ENCODE data around the gene PDCD1LG2.

The PDCD1LG2 gene

DNA sequence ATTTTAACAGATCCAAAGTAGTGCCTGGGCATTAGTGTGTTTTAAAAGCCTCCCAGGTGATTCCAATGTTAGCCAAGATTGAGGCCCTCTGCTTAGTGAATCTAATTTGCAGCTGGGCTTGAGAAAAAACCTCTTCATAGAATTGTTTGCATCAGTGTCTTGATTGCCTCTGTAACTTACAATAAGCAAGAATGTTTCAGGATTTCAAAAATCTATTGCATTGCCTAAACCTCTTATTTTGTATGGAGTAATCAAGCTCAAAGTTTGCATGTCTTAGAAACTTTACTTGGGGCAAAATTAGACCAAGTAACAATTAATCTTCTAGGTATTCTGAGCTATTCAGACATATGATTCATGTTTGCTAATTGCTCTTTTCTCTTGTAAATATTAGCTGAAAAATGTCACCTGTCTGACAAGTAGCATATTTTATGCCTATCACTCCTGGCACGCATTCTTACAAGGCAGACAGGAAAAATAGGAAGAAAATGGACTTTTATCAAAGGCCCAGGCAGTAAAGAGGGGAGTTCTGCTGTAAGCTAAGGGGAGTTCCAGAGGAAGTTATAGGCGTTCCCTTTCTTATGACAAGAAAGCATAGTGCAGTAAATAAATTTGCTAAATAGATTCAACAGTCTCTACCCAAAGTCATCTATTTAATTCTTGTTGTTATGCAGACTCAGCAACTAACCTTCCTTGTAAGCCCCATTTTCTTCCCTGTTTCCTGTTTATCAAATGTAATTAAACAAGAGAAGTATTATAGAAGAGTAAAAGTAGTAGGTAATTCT lies 21.0 kb downstream of the PDCD1LG2 start:
- no peak for DNase-seq (ENCODE audit: low spot score)

DNA sequence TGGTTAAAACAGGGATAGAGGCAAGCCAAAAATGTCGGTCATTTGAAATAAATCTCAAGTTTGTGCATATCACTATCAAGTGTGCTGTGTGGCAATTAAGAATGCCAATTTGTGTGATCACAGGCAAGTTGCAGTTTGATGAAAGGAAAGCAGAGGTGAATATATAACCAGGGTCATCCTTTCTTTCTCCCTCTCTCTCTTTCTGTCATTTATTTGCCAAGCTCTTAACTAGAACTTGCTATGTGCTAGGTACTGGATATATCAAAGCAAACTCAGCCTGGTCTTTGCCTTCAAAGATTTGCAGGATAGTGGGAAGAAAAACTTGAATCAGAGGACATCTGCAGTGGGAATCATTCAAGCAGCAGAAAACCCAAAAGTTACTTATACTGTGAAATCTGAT lies 22.0 kb downstream of the PDCD1LG2 start:
- DNase-seq (ENCODE audit: low spot score) = no peak

DNA sequence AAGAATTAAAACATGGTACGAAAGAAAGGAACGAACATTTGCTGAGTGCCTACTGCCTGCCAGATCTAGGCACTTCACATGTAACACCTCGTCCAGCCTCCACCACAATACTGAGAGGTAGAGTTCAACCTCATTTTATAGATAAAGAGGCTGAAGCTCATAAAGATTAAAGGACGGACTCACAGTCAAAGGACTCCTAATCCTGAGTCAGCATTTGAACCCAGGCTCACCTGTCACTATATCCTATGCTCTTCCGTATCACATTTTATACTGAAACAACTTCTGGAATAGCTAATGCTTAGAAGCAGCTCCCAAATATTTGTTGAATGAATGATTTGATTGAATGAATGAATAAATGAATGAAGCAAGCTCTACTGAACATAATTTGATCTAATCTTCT lies 22.5 kb downstream of the PDCD1LG2 start:
- no peak for DNase-seq (ENCODE audit: low spot score)

GRCh38 chr9:5536684-5537083 lies 26.4 kb downstream of the PDCD1LG2 start:
- DNase-seq (ENCODE audit: low spot score) = no peak

- DNase-seq (ENCODE audit: low spot score) = no peak
Measured at GRCh38 chr9:5543875-5544702, 33.8 kb downstream of the PDCD1LG2 start.

DNA sequence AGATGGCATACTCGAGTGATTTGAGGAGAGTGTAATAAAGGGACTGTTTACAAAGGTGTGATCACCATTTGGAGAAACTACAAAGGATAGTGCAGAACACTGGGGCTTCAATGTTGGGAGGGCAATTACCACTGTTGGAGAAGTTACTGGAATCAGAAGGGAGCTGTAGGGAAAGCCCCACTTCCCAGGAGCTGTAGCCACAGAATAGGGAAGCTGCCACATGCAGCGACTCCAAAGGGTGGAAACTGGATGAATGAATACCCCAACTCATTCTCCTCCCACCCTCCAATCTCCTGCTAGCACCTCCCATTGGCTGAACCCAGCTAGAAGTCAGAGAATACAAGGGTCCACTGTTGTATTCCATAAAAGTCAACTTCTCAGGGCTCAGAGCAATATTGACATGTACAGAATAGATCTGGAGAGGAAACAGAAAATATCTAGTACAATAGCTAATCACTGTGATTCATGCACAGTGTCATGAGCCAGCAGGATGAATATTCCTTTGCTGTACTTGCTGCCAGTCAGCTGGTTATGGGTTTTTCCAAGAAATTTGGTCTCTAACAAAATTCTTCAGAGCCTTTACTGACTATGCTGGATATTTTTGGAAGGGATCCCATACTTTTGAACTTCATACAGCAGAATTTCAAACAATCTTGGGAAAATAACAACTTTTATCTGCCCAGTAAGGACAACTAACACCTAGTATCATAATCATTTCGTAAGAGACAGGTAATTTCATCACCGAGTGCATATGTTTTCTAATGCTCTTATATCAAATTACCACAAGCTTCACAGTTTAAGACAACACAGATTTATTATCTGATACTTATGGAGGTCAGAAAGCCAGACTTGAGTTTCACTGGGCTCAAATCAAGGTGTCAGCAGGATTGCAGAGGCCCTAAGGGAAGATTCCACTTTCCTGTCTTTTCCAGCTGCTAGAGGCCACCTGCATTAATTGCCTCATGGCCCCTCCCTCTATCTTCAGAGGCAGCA lies 39.6 kb downstream of the PDCD1LG2 start:
- DNase-seq (ENCODE audit: low spot score) = no peak

GRCh38 chr9:5551368-5552150 lies 41.2 kb downstream of the PDCD1LG2 start:
- DNase-seq (ENCODE audit: low spot score) = no peak

GRCh38 chr9:5552301-5552700 lies 42.0 kb downstream of the PDCD1LG2 start:
- DNase-seq (ENCODE audit: low spot score) = no peak

DNA sequence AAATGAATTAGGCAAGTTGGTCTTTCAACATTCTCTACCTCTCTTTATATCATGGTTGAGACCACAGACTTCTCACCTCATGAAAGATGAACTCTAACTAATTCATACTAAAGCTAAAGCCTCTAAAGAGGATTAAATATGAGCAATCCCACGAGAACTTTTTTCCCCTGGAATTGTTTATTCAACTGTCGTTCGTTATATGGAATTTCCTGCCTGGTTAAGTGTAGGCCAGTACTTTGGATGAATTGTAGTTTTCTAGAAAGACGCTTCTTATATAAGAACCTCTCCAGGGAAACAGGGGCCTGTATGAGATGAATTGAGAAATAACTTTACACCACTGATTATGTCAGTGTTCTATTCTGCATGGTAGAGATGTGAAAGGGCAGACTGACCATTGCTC lies 42.9 kb downstream of the PDCD1LG2 start:
- DNase-seq (ENCODE audit: low spot score) = no peak

DNA sequence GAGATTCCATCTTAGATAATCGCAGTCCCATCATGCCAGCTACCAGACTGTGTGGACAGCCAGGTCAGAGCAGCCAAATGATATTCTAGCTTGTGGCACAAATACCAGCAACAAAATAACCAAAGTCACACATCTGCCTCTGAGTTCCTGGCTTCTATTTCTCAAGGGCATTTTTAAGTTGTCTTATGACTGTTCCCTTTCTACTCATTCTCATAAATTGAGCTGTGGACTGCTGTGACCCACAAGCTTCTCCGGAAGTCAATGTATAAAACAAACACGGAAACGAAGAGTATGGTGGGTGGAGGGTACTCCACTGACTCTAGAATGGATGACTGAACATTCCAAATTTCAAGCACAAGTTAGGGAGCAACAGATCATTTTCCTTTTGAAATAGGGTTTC lies 43.9 kb downstream of the PDCD1LG2 start:
- DNase-seq (ENCODE audit: low spot score) = no peak

DNA sequence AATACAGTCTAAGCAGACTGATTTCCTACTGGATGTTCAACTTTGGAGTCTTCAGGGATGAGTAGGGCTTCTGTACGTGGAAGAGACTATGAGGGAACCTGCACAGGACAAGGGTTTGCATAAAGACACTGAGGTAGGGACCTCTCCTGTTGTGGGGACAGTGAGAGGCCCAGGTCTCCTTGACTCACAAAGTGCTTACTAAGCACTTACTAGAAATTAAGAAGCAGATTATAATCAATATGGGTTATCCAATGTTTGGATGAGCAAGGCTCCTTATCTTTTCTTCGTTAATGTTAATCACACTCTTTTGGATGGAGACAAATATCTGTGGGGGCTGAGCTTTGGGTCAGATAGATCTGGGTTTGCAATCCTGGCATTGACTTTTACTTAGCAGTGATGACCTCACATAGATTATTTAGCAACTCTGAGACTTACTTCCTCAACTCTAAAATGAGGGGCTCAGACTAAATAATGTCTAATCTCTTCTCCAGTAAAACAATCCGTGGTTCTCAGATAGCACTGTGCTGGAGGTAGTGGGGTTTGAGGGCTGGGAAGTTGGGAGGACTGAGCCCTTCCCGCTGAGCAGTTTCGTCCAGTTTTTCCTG lies 45.9 kb downstream of the PDCD1LG2 start:
- no peak for DNase-seq (ENCODE audit: low spot score)

GRCh38 chr9:5557606-5558587 lies 47.6 kb downstream of the PDCD1LG2 start:
- no peak for DNase-seq (ENCODE audit: low spot score)

DNA sequence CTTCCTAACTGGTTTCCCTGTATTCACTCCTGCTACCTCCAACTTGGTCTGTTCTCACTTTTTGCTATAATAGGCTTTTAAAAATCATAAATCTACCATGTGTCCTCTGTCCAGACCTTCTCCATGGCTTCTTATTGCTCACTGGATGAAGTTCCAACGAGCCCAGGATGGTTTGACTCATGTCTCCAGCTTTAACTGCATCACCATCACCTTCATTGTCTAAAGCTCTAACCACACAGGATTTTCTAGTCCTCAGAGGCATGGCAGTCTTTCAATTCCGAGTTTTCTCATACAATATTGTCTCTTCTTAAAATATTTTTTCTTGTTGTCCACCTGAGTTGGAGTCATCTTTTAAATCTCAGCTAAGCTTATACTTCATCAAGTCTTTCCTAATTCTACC lies 49.3 kb downstream of the PDCD1LG2 start:
- no peak for DNase-seq (ENCODE audit: low spot score)

GRCh38 chr9:5560443-5561100 lies 50.2 kb downstream of the PDCD1LG2 start:
- no peak for DNase-seq (ENCODE audit: low spot score)

DNA sequence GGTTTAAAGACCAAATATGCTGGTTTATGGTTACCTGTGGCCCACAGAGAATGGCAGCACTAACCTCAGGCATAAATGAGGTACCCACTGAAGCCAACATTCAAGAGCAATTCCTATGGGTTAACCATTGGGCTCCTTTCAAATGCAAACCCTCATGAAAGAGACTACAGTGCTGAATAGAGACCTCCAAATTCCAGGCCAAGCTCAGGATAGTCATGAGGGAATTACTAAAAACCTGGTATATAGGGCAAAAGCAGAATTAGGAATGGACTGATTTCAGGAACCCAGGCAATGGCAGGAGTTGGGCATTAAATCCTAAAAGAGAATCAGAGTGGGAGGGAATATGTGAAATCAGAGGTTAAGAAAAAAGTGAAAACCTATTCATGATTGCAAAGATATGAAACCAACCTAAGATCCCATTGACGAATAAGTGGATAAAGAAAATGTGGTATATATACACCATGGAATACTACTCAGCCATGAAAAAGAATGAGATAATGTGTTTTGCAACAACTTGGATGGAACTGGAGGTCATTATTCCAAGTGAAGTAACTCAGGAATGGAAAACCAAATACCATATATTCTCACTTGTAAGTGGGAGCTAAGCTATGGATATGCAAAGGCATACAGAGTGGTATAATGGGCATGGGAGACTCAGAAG lies 51.6 kb downstream of the PDCD1LG2 start:
- no peak for DNase-seq (ENCODE audit: low spot score)

DNA sequence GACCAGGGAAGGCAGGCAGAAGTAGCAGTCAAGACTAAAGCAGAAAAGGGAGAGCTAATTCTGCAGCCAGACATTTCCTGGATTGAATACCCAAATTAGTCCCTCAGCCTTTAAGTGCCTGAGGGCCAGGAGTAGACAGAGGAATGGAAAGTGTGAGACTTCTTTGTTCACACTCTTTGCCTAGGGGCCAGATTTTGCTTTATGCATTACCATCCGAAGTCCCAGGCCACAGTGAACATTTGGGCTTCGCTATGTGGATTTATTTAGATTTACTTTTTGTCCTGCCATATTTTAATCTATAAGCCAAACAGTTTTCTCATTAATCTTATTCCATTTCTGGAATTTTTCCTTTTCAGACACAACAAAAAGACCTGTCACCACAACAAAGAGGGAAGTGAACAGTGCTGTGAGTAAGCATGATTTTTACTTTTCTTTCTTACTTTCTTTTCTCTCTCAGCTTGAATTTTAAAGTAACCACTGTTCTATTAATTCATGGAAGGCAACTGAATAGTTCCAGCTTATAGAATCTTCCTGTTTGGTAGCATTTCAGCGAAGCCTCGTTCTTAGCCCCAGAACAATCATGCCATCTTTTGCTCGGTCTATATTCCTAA lies 52.6 kb downstream of the PDCD1LG2 start:
- no peak for DNase-seq (ENCODE audit: low spot score)

GRCh38 chr9:5563417-5563815 lies 53.1 kb downstream of the PDCD1LG2 start:
- no peak for DNase-seq (ENCODE audit: low spot score)

- DNase-seq (ENCODE audit: low spot score) = no peak
Measured at GRCh38 chr9:5563886-5564285, 53.6 kb downstream of the PDCD1LG2 start.

Data from putamen (tissue), 1 donor.